Measurements from ENCODE around the gene HJV. TPM values are rescaled to one million over a fixed set of nuclear protein-coding genes. Genes with fewer than 3 reads are reported as not detected.

HJV gene
- total and polyA plus RNA-seq, 2 of the 13 experiments (the other 11 are each of a cell fraction or from before 2014, with no cell fraction given) = 0.18 TPM; not detected in 1

DNA sequence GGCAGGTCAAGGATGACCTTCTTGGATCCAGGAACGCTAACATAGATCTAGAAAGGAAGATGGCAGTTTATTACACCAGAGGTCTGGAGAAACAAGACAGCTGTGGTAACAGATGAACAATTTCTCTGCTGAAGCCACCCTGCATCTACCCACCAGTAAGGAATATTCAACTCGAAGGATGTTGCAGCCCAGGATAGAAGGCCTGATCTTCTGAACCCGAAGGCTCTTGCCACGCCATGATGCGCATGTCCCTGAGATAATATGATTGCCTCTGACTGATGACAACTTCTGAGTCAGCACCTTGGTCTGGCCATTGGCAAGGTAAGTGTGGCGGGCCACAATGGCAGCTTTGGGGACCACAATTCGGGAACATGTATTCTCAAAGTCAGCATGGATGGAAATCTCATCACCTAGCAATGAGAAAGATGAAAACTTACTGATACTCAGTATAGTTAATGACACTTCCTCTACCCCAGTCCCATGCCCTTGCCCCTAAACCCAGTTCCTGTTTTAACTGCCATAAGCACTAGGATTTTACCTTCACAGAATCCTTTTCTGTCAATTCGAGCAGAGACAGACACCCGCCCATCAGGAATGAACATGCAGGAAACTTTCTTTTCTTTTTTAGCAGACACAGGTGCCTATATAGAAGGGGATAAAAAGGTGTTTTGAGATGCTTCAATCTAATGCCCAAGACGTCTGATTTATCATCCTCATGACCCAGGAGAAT lies 27.0 kb downstream of the HJV start (continued):
- TF ChIP-seq, protein P1, sequence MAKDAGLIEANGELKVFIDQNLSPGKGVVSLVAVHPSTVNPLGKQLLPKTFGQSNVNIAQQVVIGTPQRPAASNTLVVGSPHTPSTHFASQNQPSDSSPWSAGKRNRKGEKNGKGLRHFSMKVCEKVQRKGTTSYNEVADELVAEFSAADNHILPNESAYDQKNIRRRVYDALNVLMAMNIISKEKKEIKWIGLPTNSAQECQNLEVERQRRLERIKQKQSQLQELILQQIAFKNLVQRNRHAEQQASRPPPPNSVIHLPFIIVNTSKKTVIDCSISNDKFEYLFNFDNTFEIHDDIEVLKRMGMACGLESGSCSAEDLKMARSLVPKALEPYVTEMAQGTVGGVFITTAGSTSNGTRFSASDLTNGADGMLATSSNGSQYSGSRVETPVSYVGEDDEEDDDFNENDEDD (CRISPR knock-in tag; IDR thresholded peaks at IDR 0.05; ENCODE audit: borderline replicate concordance) = no peak
- TF ChIP-seq ZNF75D (CRISPR knock-in tag; IDR thresholded peaks at IDR 0.05; ENCODE audit: borderline replicate concordance) (no peak), RNF219 (CRISPR knock-in tag; IDR thresholded peaks at IDR 0.05) (no peak), RFX3 (CRISPR knock-in tag; IDR thresholded peaks at IDR 0.05) (no peak), ZSCAN20 (CRISPR knock-in tag; IDR thresholded peaks at IDR 0.05; ENCODE audit: borderline replicate concordance) (no peak), KDM2A (CRISPR knock-in tag; IDR thresholded peaks at IDR 0.05; ENCODE audit: borderline replicate concordance, low read depth) (0 out of 2 replicates have a peak, but pooled peaks have one; percentile 32), SYNCRIP (IDR thresholded peaks at IDR 0.05; ENCODE audit: insufficient read depth, low read depth, low read length) (no peak), IKZF4 (CRISPR knock-in tag; IDR thresholded peaks at IDR 0.05; ENCODE audit: borderline replicate concordance, low read depth, not compliant biosample characterization) (no peak), ZNF562 (CRISPR knock-in tag; IDR thresholded peaks at IDR 0.05; ENCODE audit: borderline replicate concordance) (no peak), ZNF747 (CRISPR knock-in tag; IDR thresholded peaks at IDR 0.05; ENCODE audit: borderline replicate concordance) (no peak), ARNT2 (CRISPR knock-in tag; IDR thresholded peaks at IDR 0.05; ENCODE audit: low read depth) (0 out of 2 replicates have a peak, but pooled peaks have one; percentile 41), EEA1 (CRISPR knock-in tag; IDR thresholded peaks at IDR 0.05; ENCODE audit: borderline replicate concordance) (no peak), HOXA5 (CRISPR knock-in tag; IDR thresholded peaks at IDR 0.05) (no peak), SMAD3 (CRISPR knock-in tag; IDR thresholded peaks at IDR 0.05) (peak; percentile 48; the same call in 1 of the 2 replicates), ZNF468 (CRISPR knock-in tag; IDR thresholded peaks at IDR 0.05) (no peak), FOXK1 (CRISPR knock-in tag; IDR thresholded peaks at IDR 0.05; ENCODE audit: borderline replicate concordance, low read depth) (no peak), MAFK (conservative IDR thresholded peaks at IDR 0.05 in 1 of 2, IDR thresholded peaks at IDR 0.05 in 1 of 2; ENCODE audit: low read length in 2 of 2) (0 out of 4 replicates have a peak, but pooled peaks have one; percentile 5 to 15), ZSCAN31 (CRISPR knock-in tag; IDR thresholded peaks at IDR 0.05; ENCODE audit: low read depth) (no peak), PBX3 (CRISPR knock-in tag; IDR thresholded peaks at IDR 0.05; ENCODE audit: borderline replicate concordance) (no peak), JUN (CRISPR knock-in tag; IDR thresholded peaks at IDR 0.05) (no peak)
- TF ChIP-seq, protein P2, sequence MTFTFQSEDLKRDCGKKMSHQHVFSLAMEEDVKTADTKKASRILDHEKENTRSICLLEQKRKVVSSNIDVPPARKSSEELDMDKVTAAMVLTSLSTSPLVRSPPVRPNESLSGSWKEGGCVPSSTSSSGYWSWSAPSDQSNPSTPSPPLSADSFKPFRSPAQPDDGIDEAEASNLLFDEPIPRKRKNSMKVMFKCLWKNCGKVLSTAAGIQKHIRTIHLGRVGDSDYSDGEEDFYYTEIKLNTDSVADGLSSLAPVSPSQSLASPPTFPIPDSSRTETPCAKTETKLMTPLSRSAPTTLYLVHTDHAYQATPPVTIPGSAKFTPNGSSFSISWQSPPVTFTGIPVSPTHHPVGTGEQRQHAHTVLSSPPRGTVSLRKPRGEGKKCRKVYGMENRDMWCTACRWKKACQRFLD (CRISPR knock-in tag; IDR thresholded peaks at IDR 0.05; ENCODE audit: borderline replicate concordance) = no peak
